ENCODE measurements around the gene CCN6.

CCN6 gene

GRCh38 chr6:112017760-112018537 lies 36.0 kb upstream of the CCN6 start:
- H3K4me3 ChIP-seq (ENCODE audit: low read depth in 1 of 2, low read length in 2 of 2) = no peak overlapping the region
- no peaks in the 10 kb centered on the region for H3K36me3 ChIP-seq (ENCODE audit: control insufficient read depth in 1 of 2, insufficient read depth in 2 of 2, low read length in 2 of 2)
- H3K9me3 ChIP-seq (ENCODE audit: control insufficient read depth in 1 of 2, low read length in 2 of 2) = no peaks in the 10 kb centered on the region
- H3K4me1 ChIP-seq (ENCODE audit: control insufficient read depth in 1 of 2, insufficient read depth in 2 of 2, low read length in 2 of 2) = peaks cover 0 to 33% of the 10 kb centered on the region in 2 donors
- H3K27ac ChIP-seq (ENCODE audit: low read length) = no peak overlapping the region
- H3K27me3 ChIP-seq (ENCODE audit: low read depth, low read length) = no peaks in the 10 kb centered on the region

GRCh38 chr6:112018619-112019416 lies 35.1 kb upstream of the CCN6 start:
- Histone ChIP-seq H3K27me3 (ENCODE audit: low read depth, low read length) (no peaks in the 10 kb centered on the region), H3K9me3 (ENCODE audit: control insufficient read depth in 1 of 2, low read length in 2 of 2) (no peaks in the 10 kb centered on the region), H3K4me3 (ENCODE audit: low read depth in 1 of 2, low read length in 2 of 2) (no peak overlapping the region), H3K4me1 (ENCODE audit: control insufficient read depth in 1 of 2, insufficient read depth in 2 of 2, low read length in 2 of 2) (peaks cover 0 to 33% of the 10 kb centered on the region in 2 donors), H3K36me3 (ENCODE audit: control insufficient read depth in 1 of 2, insufficient read depth in 2 of 2, low read length in 2 of 2) (no peaks in the 10 kb centered on the region), H3K27ac (ENCODE audit: low read length) (no peak overlapping the region)

GRCh38 chr6:112019589-112019988 lies 34.3 kb upstream of the CCN6 start:
- Histone ChIP-seq H3K9me3 (ENCODE audit: control insufficient read depth in 1 of 2, low read length in 2 of 2) (no peaks in the 10 kb centered on the region), H3K36me3 (ENCODE audit: control insufficient read depth in 1 of 2, insufficient read depth in 2 of 2, low read length in 2 of 2) (no peaks in the 10 kb centered on the region), H3K4me3 (ENCODE audit: low read depth in 1 of 2, low read length in 2 of 2) (no peak overlapping the region), H3K27ac (ENCODE audit: low read length) (no peak overlapping the region), H3K27me3 (ENCODE audit: low read depth, low read length) (no peaks in the 10 kb centered on the region), H3K4me1 (ENCODE audit: control insufficient read depth in 1 of 2, insufficient read depth in 2 of 2, low read length in 2 of 2) (peaks cover 0 to 28% of the 10 kb centered on the region in 2 donors)

- Histone ChIP-seq H3K36me3 (ENCODE audit: control insufficient read depth in 1 of 2, insufficient read depth in 2 of 2, low read length in 2 of 2) (no peaks in the 10 kb centered on the region), H3K4me3 (ENCODE audit: low read depth in 1 of 2, low read length in 2 of 2) (no peak overlapping the region), H3K27me3 (ENCODE audit: low read depth, low read length) (no peaks in the 10 kb centered on the region), H3K27ac (ENCODE audit: low read length) (no peak overlapping the region), H3K9me3 (ENCODE audit: control insufficient read depth in 1 of 2, low read length in 2 of 2) (no peaks in the 10 kb centered on the region), H3K4me1 (ENCODE audit: control insufficient read depth in 1 of 2, insufficient read depth in 2 of 2, low read length in 2 of 2) (peaks cover 0 to 20% of the 10 kb centered on the region in 2 donors)
Measured at GRCh38 chr6:112021691-112022310, 32.1 kb upstream of the CCN6 start.

- H3K4me3 ChIP-seq (ENCODE audit: low read depth in 1 of 2, low read length in 2 of 2) = no peak overlapping the region
- no peaks in the 10 kb centered on the region for H3K36me3 ChIP-seq (ENCODE audit: control insufficient read depth in 1 of 2, insufficient read depth in 2 of 2, low read length in 2 of 2)
- peaks cover 0 to 20% of the 10 kb centered on the region in 2 donors for H3K4me1 ChIP-seq (ENCODE audit: control insufficient read depth in 1 of 2, insufficient read depth in 2 of 2, low read length in 2 of 2)
- no peaks in the 10 kb centered on the region for H3K27me3 ChIP-seq (ENCODE audit: low read depth, low read length)
- no peaks in the 10 kb centered on the region for H3K9me3 ChIP-seq (ENCODE audit: control insufficient read depth in 1 of 2, low read length in 2 of 2)
- H3K27ac ChIP-seq (ENCODE audit: low read length) = no peak overlapping the region
Measured at GRCh38 chr6:112022749-112023148, 31.2 kb upstream of the CCN6 start.

- no peaks in the 10 kb centered on the region for H3K36me3 ChIP-seq (ENCODE audit: control insufficient read depth in 1 of 2, insufficient read depth in 2 of 2, low read length in 2 of 2)
- H3K27ac ChIP-seq (ENCODE audit: low read length) = no peak overlapping the region
- no peaks in the 10 kb centered on the region for H3K9me3 ChIP-seq (ENCODE audit: control insufficient read depth in 1 of 2, low read length in 2 of 2)
- H3K4me3 ChIP-seq (ENCODE audit: low read depth in 1 of 2, low read length in 2 of 2) = no peak overlapping the region
- no peaks in the 10 kb centered on the region for H3K27me3 ChIP-seq (ENCODE audit: low read depth, low read length)
- peaks cover 0 to 6% of the 10 kb centered on the region in 2 donors for H3K4me1 ChIP-seq (ENCODE audit: control insufficient read depth in 1 of 2, insufficient read depth in 2 of 2, low read length in 2 of 2)
Measured at GRCh38 chr6:112024464-112024863, 29.4 kb upstream of the CCN6 start.

- H3K27me3 ChIP-seq (ENCODE audit: low read depth, low read length) = no peaks in the 10 kb centered on the region
- H3K4me3 ChIP-seq (ENCODE audit: low read depth in 1 of 2, low read length in 2 of 2) = no peak overlapping the region
- peaks cover 0 to 5% of the 10 kb centered on the region in 2 donors for H3K4me1 ChIP-seq (ENCODE audit: control insufficient read depth in 1 of 2, insufficient read depth in 2 of 2, low read length in 2 of 2)
- H3K36me3 ChIP-seq (ENCODE audit: control insufficient read depth in 1 of 2, insufficient read depth in 2 of 2, low read length in 2 of 2) = no peaks in the 10 kb centered on the region
- no peak overlapping the region for H3K27ac ChIP-seq (ENCODE audit: low read length)
- no peaks in the 10 kb centered on the region for H3K9me3 ChIP-seq (ENCODE audit: control insufficient read depth in 1 of 2, low read length in 2 of 2)
Measured at GRCh38 chr6:112026933-112027332, 27.0 kb upstream of the CCN6 start.

GRCh38 chr6:112027942-112028674 lies 25.8 kb upstream of the CCN6 start:
- no peak overlapping the region for H3K27ac ChIP-seq (ENCODE audit: low read length)
- no peaks in the 10 kb centered on the region for H3K9me3 ChIP-seq (ENCODE audit: control insufficient read depth in 1 of 2, low read length in 2 of 2)
- peaks cover 0 to 4% of the 10 kb centered on the region in 2 donors for H3K4me1 ChIP-seq (ENCODE audit: control insufficient read depth in 1 of 2, insufficient read depth in 2 of 2, low read length in 2 of 2)
- H3K36me3 ChIP-seq (ENCODE audit: control insufficient read depth in 1 of 2, insufficient read depth in 2 of 2, low read length in 2 of 2) = no peaks in the 10 kb centered on the region
- no peak overlapping the region for H3K4me3 ChIP-seq (ENCODE audit: low read depth in 1 of 2, low read length in 2 of 2)
- no peaks in the 10 kb centered on the region for H3K27me3 ChIP-seq (ENCODE audit: low read depth, low read length)

GRCh38 chr6:112029045-112029822 lies 24.7 kb upstream of the CCN6 start:
- peaks cover 0 to 4% of the 10 kb centered on the region in 2 donors for H3K4me1 ChIP-seq (ENCODE audit: control insufficient read depth in 1 of 2, insufficient read depth in 2 of 2, low read length in 2 of 2)
- no peaks in the 10 kb centered on the region for H3K27me3 ChIP-seq (ENCODE audit: low read depth, low read length)
- no peaks in the 10 kb centered on the region for H3K9me3 ChIP-seq (ENCODE audit: control insufficient read depth in 1 of 2, low read length in 2 of 2)
- no peak overlapping the region for H3K27ac ChIP-seq (ENCODE audit: low read length)
- H3K4me3 ChIP-seq (ENCODE audit: low read depth in 1 of 2, low read length in 2 of 2) = no peak overlapping the region
- no peaks in the 10 kb centered on the region for H3K36me3 ChIP-seq (ENCODE audit: control insufficient read depth in 1 of 2, insufficient read depth in 2 of 2, low read length in 2 of 2)

GRCh38 chr6:112030206-112030960 lies 23.5 kb upstream of the CCN6 start:
- H3K27ac ChIP-seq (ENCODE audit: low read length) = no peak overlapping the region
- H3K27me3 ChIP-seq (ENCODE audit: low read depth, low read length) = no peaks in the 10 kb centered on the region
- no peak overlapping the region for H3K4me3 ChIP-seq (ENCODE audit: low read depth in 1 of 2, low read length in 2 of 2)
- H3K9me3 ChIP-seq (ENCODE audit: control insufficient read depth in 1 of 2, low read length in 2 of 2) = no peaks in the 10 kb centered on the region
- H3K4me1 ChIP-seq (ENCODE audit: control insufficient read depth in 1 of 2, insufficient read depth in 2 of 2, low read length in 2 of 2) = peaks cover 0 to 4% of the 10 kb centered on the region in 2 donors
- H3K36me3 ChIP-seq (ENCODE audit: control insufficient read depth in 1 of 2, insufficient read depth in 2 of 2, low read length in 2 of 2) = no peaks in the 10 kb centered on the region

All from muscle layer of duodenum (tissue), 2 donors.